Endothelial cell of umbilical vein (primary cell): ENCODE data around the gene TNFRSF12A. TPM values are rescaled to one million over a fixed set of nuclear protein-coding genes. Genes with fewer than 3 reads are reported as not detected.

Experiments
- BruUV-seq: library from RNA; stranded (reverse); fragments of 400-500 nt; replicated peaks from 2 replicates; lab custom pipeline; 2021; lab: Mats Ljungman, UMichigan
- CTCF ChIA-PET: fragments of 300-600, 350-600 bp; sonication (Branson Sonifier 250); formaldehyde crosslinking; loops from one replicate; lab custom pipeline; 2021; ENCODE audit warnings: antibody characterized with exemption, inconsistent platforms; lab: Charles Lee
- POLR2A ChIA-PET: fragments of 300-600, 350-600 bp; sonication (Branson Sonifier 250); formaldehyde crosslinking; loops from one replicate; lab custom pipeline; 2021; ENCODE audit warnings: antibody characterized with exemption, inconsistent platforms; lab: Charles Lee
- DNase-seq: peaks from one replicate; pipeline ENCODE4 v3.0.0-alpha.2; 2011; ENCODE audit warnings: low read depth, low spot score
- FAIRE-seq: peaks from 2 replicates; lab custom pipeline; 2011; peaks lifted over from hg19 to GRCh38; lab: Jason Lieb, UNC
- H2AFZ ChIP-seq: 2 replicates; pipeline ENCODE4 v1.6.0; 2012; ENCODE audit warnings: low read depth, low read length, control low read depth, inconsistent platforms
- H3K27ac ChIP-seq: 2 replicates; pipeline ENCODE4 v1.5.1; 2011; ENCODE audit warnings: low read depth, mild to moderate bottlenecking, control low read depth, low read length, moderate library complexity; ENCODE audit not compliant: insufficient read depth
- H3K27me3 ChIP-seq, 2 experiments: 2 replicates each; pipeline versions ENCODE4 v1.6.0 to v1.6.1; 2011; ENCODE audit warnings: low read length in 2 of 2, mixed read lengths in 1 of 2; ENCODE audit not compliant: control insufficient read depth in 2 of 2, insufficient read depth in 2 of 2
- H3K36me3 ChIP-seq, 2 experiments: 2 replicates in 1 of 2; 3 replicates in 1 of 2; pipeline ENCODE4 v1.5.1; 2011; ENCODE audit warnings: low read length in 2 of 2, mild to moderate bottlenecking in 1 of 2, moderate library complexity in 1 of 2; ENCODE audit not compliant: control insufficient read depth in 2 of 2, insufficient read depth in 2 of 2; ENCODE audit errors: extremely low read depth in 1 of 2
- H3K4me1 ChIP-seq: 3 replicates; pipeline ENCODE4 v1.5.1; 2011; ENCODE audit warnings: mild to moderate bottlenecking, low read length; ENCODE audit not compliant: control insufficient read depth, insufficient read depth; ENCODE audit errors: extremely low read depth
- H3K4me2 ChIP-seq: 2 replicates; pipeline ENCODE4 v1.6.1; 2011; ENCODE audit warnings: low read length, control low read depth, mixed read lengths; ENCODE audit not compliant: insufficient read depth
- H3K4me3 ChIP-seq, 3 experiments: fragments of 200-600 bp in 1 of 3; sonication (generic), shearing (Covaris generic) in 1 of 3; replicated peaks in 1 of 3; 2 replicates each; pipeline ENCODE4 v1.5.1; 2011 to 2016; ENCODE audit warnings: control low read depth in 3 of 3, low read length in 3 of 3, mild to moderate bottlenecking in 2 of 3, inconsistent platforms in 1 of 3, low read depth in 1 of 3, moderate library complexity in 1 of 3; ENCODE audit not compliant: insufficient read depth in 1 of 3
- H3K79me2 ChIP-seq: 2 replicates; pipeline ENCODE4 v1.6.0; 2012; ENCODE audit warnings: low read length, inconsistent platforms; ENCODE audit not compliant: control insufficient read depth, insufficient read depth
- H3K9ac ChIP-seq: replicated peaks from 2 replicates; pipeline ENCODE3; 2011; ENCODE audit warnings: low read length, control low read depth; ENCODE audit not compliant: insufficient read depth; ENCODE audit errors: extremely low read depth
- H3K9me1 ChIP-seq: replicated peaks from 3 replicates; pipeline ENCODE4 v1.6.0; 2011; ENCODE audit warnings: mild to moderate bottlenecking, low read length; ENCODE audit not compliant: control insufficient read depth, insufficient read depth; ENCODE audit errors: extremely low read depth
- H3K9me3 ChIP-seq: replicated peaks from 2 replicates; pipeline ENCODE4 v1.5.1; 2012; ENCODE audit warnings: low read length, inconsistent platforms; ENCODE audit not compliant: control insufficient read depth, insufficient read depth
- H4K20me1 ChIP-seq: replicated peaks from 2 replicates; pipeline ENCODE3; 2011; ENCODE audit warnings: mild to moderate bottlenecking, low read length; ENCODE audit not compliant: control insufficient read depth, insufficient read depth; ENCODE audit errors: extremely low read depth
- CTCF ChIP-seq, 2 donors: IDR thresholded peaks; 1 replicate in 1 of 2; 2 replicates in 1 of 2; pipeline ENCODE4 v1.5.1; 2011; ENCODE audit warnings: low read length in 2 of 2, mild to moderate bottlenecking in 2 of 2, moderate library complexity in 2 of 2, control low read depth in 1 of 2, inconsistent platforms in 1 of 2, low read depth in 1 of 2; ENCODE audit not compliant: insufficient read depth in 1 of 2; ENCODE audit errors: extremely low read depth in 1 of 2
- EZH2 ChIP-seq: IDR thresholded peaks from 2 replicates; pipeline ENCODE4 v1.6.1; 2012; ENCODE audit warnings: borderline replicate concordance, low read depth, mild to moderate bottlenecking, moderate library complexity, low read length, inconsistent platforms; ENCODE audit not compliant: severe bottlenecking
- GATA2 ChIP-seq: IDR thresholded peaks from 2 replicates; pipeline ENCODE4 v1.7.0; 2011; ENCODE audit warnings: low read depth, mild to moderate bottlenecking, moderate library complexity, mixed read lengths, low read length; ENCODE audit not compliant: insufficient read length, insufficient read depth
- MYC ChIP-seq: IDR thresholded peaks from one replicate; pipeline ENCODE4 v1.6.1; 2011; ENCODE audit warnings: mild to moderate bottlenecking, low read depth, low read length
- POLR2A ChIP-seq: IDR thresholded peaks from 2 replicates; pipeline ENCODE4 v1.6.1; 2012; ENCODE audit warnings: low read depth, mild to moderate bottlenecking, control low read depth, low read length
- POLR2AphosphoS5 ChIP-seq: IDR thresholded peaks from 2 replicates; pipeline ENCODE4 v1.6.1; 2012; ENCODE audit warnings: low read depth, mild to moderate bottlenecking, control low read depth, low read length, moderate library complexity; ENCODE audit not compliant: insufficient read depth
- dilution Hi-C: fragments of 300-500 bp; cut with MboI; formaldehyde crosslinking; loops from one replicate; pipeline ENCODE4 v1.15.0; 2019; ENCODE audit warnings: low sequenced_read_pairs; ENCODE audit not compliant: extremely low pct_ligation_motif_present
- intact Hi-C: fragments of 100-400 bp; cut with micrococcal nuclease; formaldehyde crosslinking; loops from one replicate; pipeline ENCODE4 v1.10.0; 2022
- polyA plus RNA-seq, 4 experiments: library from polyadenylated mRNA; depleted of rRNA in 3 of 4; stranded (reverse) in 3 of 4; unstranded in 1 of 4; fragments of >200 nt; gene quantifications; 2 replicates each; pipeline versions ENCODE4 v1.2.1 to v1.2.3, GENCODE V29; 2011 to 2012; ENCODE audit warnings: missing spikeins in 1 of 4
- total RNA-seq: library from RNA; stranded (reverse); gene quantifications from 2 replicates; pipeline ENCODE4 v1.2.3, GENCODE V29; 2021
- TF ChIP-seq, protein P1 (sequence below): IDR thresholded peaks from 2 replicates; pipeline ENCODE4 v1.6.1; 2011; ENCODE audit not compliant: insufficient read depth, insufficient read length

Gene TNFRSF12A
- total and polyA plus RNA-seq, 2 donors (not counting 3 experiments of a cell fraction or from before 2014, with no cell fraction given) = 162 to 187 TPM

GRCh38 chr16:3070608-3071111 is 50.5 kb downstream of the TNFRSF12A start:
- Histone ChIP-seq H3K4me2 (no peak overlapping the region), H3K4me3 (no peak overlapping the region), H3K4me1 (peaks cover 8% of the 10 kb centered on the region), H3K27ac (no peak overlapping the region), H3K36me3 (peaks cover 0 to 9% of the 10 kb centered on the region in 2 experiments), H3K27me3 (peaks cover 0 to 2% of the 10 kb centered on the region in 2 experiments), H3K9me3 (no peaks in the 10 kb centered on the region), H3K9me1 (no peaks in the 10 kb centered on the region), H2AFZ (no peak overlapping the region), H3K79me2 (peaks cover 4% of the 10 kb centered on the region), H3K9ac (no peak overlapping the region), H4K20me1 (no peaks in the 10 kb centered on the region)
- ChIA-PET POLR2A (no interaction called here), CTCF (interaction anchor here (0.6 to 1.4 kb wide), 3 partner anchors 17 to 72 kb away, joined by 3 to 5 read pairs (median 4); no protein-coding TSS in a partner anchor)
- dilution Hi-C loops (no loop called here), intact Hi-C loops (no loop called here)
- BruUV-seq = no TSS peak
- DNase-seq (no peak), FAIRE-seq (no peak)
- no peak for TF ChIP-seq MYC
- TF ChIP-seq CTCF (IDR thresholded peaks at IDR 0.05; ENCODE audit: extremely low read depth in 1 of 2, insufficient read depth in 1 of 2, low read depth in 1 of 2, low read length in 2 of 2) = no peak
- TF ChIP-seq POLR2A = no peak
- no peak for TF ChIP-seq EZH2
- no peak for TF ChIP-seq POLR2AphosphoS5
- TF ChIP-seq, protein P1, sequence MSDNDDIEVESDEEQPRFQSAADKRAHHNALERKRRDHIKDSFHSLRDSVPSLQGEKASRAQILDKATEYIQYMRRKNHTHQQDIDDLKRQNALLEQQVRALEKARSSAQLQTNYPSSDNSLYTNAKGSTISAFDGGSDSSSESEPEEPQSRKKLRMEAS = no peak
- TF ChIP-seq GATA2 = no peak
